ENCODE data around the gene SLC25A19. TPM values are rescaled to one million over a fixed set of nuclear protein-coding genes. Genes with fewer than 3 reads are reported as not detected.
A peak's percentile ranks its signal among the peaks of the same experiment; 100 is the strongest.

Gene SLC25A19
- total RNA-seq, 1 donor: 11.0 TPM

GRCh38 chr17:75273977-75274708 lies 15.1 kb downstream of the SLC25A19 start:
- peak; percentile 85 for DNase-seq (ENCODE audit: low read depth)
- TF ChIP-seq CTCF (IDR thresholded peaks at IDR 0.05; ENCODE audit: insufficient read depth, low read length): no peak
- H3K4me3 ChIP-seq (ENCODE audit: low read depth, low read length): no peak overlapping the region

GRCh38 chr17:75272848-75273184 lies 16.4 kb downstream of the SLC25A19 start:
- DNase-seq (ENCODE audit: low read depth): peak; percentile 72
- H3K4me3 ChIP-seq (ENCODE audit: low read depth, low read length): no peak overlapping the region
- TF ChIP-seq CTCF (IDR thresholded peaks at IDR 0.05; ENCODE audit: insufficient read depth, low read length): no peak

GRCh38 chr17:75271955-75272847 lies 17.0 kb downstream of the SLC25A19 start:
- peak overlapping the region; percentile 80 for H3K4me3 ChIP-seq (ENCODE audit: low read depth, low read length)
- no peak for TF ChIP-seq CTCF (IDR thresholded peaks at IDR 0.05; ENCODE audit: insufficient read depth, low read length)
- DNase-seq (ENCODE audit: low read depth): no peak

- DNase-seq (ENCODE audit: low read depth): peak; percentile 43
- peak; percentile 47 for TF ChIP-seq CTCF (IDR thresholded peaks at IDR 0.05; ENCODE audit: insufficient read depth, low read length)
- H3K4me3 ChIP-seq (ENCODE audit: low read depth, low read length): peak overlapping the region; percentile 80
Measured at GRCh38 chr17:75271233-75271954, 17.8 kb downstream of the SLC25A19 start.

GRCh38 chr17:75270966-75271232 lies 18.3 kb downstream of the SLC25A19 start, which contains the start of gene MIF4GD:
Gene MIF4GD (minus strand): TSS chr17:75271231. CDS start chr17:75270195, 1,036 bp downstream.
- peak within 1 kb of the TSS; percentile 80 for H3K4me3 ChIP-seq (ENCODE audit: low read depth, low read length)
- no peak for TF ChIP-seq CTCF (IDR thresholded peaks at IDR 0.05; ENCODE audit: insufficient read depth, low read length)
- no peak for DNase-seq (ENCODE audit: low read depth)

- peak; percentile 70 for DNase-seq (ENCODE audit: low read depth)
- peak; percentile 47 for TF ChIP-seq CTCF (IDR thresholded peaks at IDR 0.05; ENCODE audit: insufficient read depth, low read length)
- peak overlapping the region; percentile 80 for H3K4me3 ChIP-seq (ENCODE audit: low read depth, low read length)
Measured at GRCh38 chr17:75270218-75270965, 18.8 kb downstream of the SLC25A19 start.
